Activated CD8-positive, alpha-beta memory T cell treated with anti-CD3 and anti-CD28 coated beads, Interleukin-2, amount 50 U/mL, for 1 hour (primary cell): ENCODE results near the gene LRIG2.
"Not testable (repeated sequence)": the region's sequence is repeated elsewhere in the genome, so short reads cannot be mapped to it uniquely, and the experiment has no call there.

Source experiments
- DNase-seq: peaks from one replicate; pipeline ENCODE4 v3.0.0-alpha.2; 2020; ENCODE audit errors: extremely low read depth

Gene LRIG2

DNA sequence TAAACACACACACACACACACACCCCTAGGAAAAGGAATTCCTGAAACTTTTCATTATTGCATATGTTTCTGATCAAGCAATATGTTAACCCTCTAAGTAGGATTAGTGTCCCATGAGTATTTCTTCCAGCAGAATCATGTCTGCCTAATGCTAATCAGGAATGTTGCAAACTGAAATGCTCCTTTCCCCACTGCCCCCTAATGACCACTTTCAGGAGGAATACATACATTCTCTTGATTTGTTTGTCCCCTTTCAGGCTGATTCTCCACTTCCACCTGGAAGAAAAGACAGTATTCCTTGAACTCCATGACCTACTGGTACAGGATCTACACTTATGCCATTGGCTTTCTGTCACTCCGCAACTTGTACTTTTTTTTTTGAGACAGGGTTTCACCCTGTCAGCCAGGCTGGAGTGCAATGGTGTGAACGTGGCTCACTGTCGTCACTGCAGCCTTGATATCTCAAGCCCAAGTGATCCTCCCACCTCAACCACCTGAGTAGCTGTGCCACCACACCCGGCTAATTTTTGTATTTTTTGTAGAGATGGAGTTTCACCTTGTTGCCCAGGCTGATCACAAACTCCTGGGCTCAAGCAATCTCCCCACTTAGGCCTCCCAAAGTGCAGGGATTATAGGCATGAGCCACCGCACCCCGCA is 56.7 kb downstream of the LRIG2 start:
- no peak for DNase-seq

DNA sequence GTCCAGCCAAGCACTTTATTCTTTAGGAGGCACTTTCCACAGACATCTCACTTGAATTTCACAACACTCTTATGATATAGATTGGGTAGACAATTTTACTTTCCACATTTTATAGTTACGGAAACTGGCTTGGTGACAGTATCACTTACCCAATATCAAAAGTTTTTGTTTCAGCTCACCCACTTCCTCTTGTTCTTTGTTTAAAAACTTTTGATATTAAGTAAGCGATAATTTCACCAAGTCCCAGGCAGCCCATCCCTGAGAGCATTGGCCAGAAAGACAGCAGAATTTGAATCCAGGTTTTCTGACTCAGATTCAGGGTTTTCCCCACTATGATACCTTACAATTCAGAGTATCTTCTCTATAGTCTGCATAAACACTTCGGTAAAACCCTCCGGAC is 60.0 kb downstream of the LRIG2 start:
- DNase-seq = no peak

DNA sequence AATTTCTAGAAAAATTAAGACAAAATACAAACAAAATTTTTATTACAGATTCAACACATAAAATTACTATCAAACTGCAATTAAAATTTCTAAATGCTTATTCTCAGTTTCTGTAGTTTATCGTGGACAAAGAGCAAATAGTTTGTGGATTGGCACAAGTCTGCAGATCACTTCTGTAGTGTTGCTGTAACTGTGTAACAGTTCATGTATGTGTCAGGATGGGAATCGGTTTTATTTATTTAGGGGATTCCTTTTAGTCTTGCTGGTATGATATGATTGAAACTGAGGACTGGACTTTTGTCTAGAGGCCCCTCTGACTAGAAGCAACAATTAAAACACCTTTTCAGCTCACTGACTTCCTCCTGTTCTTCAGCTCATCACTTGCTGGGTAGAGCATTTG is 60.8 kb downstream of the LRIG2 start:
- no peak for DNase-seq

DNA sequence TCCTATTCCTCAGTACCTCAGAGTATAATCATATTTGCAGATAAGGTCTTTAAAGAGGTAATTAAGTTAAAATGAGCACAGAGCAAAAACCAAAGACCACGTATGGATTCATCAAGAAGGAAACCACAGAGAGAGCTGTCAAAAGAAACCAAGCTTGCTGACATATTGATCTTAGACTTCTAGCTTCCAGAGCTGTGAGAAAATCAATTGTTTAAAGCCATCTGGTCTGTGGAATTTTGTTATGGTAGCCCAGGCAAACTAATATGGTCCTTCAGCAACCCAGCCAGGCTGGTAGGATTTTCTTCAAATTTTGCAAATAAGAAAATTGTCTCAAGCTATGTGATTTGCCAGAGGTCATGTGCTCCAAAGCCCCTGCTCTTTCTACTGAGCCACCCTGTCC is 62.5 kb downstream of the LRIG2 start:
- no peak for DNase-seq

DNA sequence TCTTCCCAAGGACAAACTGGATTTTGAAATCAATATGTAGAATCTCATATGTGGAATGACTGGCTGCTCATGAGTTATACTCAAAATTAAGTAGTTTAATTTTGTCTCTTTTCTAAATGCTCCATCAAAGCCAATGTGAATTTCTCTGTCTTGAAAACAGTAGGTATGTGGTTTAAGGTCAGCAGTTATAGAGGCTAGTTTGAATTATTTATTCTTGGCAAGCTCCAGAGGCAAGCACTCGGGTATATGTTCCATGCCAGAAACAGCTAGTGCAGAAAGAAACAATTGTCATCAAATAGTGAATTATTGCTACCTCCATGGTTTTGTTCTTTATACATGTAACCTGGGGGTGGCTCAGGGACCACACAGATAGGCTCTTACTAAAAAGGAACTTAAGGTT is 63.5 kb downstream of the LRIG2 start:
- DNase-seq = no peak

DNA sequence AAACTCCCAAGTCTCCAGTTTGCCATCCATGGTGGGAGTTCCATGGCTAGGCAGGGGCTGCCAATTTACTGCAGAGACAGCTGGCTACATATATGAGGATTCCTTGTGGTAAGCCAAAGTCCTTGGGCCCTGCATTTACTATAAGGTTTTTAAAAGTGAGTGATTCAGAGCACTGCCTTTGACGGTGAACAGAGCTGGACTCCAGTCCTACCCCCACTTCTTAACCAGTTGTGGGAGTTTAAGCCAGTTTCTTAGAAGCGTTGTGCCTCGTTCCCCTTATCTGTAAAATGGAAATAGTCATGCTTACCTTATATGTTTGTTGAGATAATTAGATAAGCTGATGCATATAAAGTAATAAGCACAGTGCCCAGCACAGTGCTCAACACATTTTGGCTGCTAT is 64.6 kb downstream of the LRIG2 start:
- DNase-seq = no peak

DNA sequence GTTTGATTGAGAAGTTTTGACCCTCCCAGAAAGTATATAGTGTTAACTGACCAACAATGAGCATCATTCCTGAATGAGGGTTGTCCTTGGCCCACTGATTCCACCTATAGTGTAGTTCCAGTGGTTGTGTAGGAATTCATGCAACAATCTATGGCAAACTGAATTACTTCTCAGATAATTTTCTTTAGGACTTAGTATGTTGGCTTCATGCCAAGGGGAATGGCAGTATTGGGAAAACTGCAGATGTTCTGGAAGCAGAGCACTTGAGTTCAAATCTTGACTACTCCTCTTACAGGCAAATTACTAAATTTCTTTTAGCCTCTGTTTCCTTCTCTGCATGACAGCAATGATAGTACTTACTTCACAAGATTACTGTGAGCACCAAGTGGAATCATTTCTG is 65.8 kb downstream of the LRIG2 start:
- DNase-seq = no peak

DNA sequence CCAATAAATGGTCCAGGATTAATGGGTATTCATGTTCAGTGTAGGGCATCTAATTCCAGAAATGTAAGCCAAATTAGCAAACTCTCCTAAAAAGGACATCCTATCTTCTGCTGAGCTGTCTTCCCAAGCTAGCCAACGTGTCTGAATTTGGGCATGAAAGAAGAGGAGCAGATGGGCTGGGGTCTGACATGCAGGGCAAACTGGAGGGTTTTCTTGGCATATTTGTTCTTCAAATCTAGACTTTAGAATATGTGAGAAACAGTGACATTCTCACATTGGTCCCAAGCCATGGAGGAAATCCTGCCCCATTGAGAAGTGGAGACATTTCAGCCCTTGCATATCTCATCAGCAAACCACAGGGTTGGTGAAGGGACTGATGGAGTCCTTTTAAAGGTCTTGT is 67.2 kb downstream of the LRIG2 start:
- DNase-seq = no peak

DNA sequence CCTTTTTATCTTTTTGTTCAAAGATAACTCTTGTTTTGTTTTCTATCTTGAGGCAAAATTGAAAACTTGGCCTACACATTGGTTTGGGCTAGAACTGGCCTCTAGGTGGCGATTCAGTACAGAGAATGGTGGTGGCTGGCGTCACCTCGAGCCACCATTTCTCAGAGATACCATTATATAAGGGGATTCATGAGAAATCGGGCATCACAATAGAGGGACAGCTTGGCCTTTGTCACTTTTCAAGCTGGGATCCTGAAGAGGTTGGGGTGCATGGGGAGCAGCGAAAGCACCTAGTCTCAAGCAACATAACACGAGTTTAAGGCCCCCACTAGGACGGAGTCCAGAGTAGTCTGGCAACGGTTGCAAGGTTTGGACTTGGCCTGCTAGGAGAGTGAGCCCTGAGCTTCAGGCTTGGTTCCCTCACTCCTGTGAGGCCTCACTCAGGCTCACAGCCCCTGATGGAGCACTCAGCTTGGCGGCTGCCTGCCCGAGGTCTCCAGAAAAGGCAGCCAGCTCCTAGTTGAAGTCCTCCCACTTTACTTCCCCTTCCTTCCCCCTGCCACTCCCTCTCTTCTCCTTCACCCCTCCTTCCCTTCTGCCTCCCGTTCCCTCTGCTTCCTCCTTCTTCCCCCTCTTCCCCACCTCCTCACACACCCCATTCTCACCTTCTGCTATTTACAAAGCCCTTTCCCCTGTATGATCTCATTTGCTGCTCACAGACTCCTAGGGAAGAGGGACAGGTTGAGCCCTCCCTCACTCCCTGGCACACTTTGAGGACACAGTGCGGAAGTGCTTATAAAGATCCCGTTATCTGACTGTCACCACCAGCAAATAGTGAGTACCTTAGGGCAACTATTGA is 67.8 kb downstream of the LRIG2 start:
- DNase-seq = no peak

DNA sequence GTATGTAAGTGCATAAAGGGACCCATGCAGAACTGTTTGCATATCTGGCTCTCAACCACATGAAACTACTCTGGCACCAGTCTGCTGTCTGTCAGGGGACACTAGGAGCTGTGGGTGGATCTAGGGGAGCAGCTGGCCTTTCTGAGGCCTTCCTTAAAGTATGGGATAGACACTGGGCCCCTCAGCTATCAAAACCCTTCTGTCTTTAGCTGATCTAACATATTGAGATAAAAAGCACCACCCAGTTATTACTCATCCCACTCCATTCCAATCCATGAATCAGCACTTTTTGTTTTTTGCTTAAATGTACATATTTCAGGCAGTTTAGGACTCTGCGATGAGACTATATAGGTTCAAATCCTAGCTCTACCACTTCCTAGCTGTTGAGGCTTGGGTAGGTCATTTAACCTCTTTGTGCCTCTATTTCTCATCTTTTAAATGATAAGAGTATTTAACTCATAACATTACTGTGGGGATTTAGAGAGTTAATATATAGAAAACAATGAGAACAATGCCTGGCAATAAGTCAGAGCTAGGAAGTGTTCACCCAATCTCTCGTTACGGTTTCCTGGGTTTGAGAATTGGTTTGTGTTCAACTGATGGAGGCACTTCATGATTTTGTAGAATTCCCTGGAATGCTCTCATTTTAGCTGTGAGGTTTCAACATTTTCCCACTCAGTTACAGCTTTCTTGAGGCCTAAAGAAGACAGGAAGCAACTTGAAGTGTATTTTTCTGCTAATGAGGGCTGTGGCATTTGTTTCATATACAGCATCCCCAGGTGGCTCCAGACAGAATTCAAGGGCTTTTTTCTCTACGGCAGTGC is 68.9 kb downstream of the LRIG2 start:
- no peak for DNase-seq

DNA sequence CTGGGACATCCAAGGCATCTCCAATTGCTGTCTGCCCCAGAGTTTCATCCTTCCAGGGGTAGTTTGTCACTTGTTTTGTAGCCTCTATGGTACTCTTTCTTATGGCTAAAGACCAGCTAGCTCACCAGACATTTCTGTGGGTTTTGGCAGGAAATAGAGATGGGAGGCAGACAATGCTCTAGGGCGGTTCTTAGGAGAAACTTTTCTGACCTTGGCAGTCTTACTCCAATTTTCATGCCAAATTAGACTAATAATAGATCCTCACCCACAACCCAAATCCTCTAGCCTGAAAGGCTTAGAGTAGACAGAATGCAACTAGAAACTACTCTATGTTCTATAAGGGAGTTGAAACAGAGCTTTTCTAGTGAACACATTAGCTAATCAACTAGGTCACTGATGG is 69.8 kb downstream of the LRIG2 start:
- DNase-seq = no peak

DNA sequence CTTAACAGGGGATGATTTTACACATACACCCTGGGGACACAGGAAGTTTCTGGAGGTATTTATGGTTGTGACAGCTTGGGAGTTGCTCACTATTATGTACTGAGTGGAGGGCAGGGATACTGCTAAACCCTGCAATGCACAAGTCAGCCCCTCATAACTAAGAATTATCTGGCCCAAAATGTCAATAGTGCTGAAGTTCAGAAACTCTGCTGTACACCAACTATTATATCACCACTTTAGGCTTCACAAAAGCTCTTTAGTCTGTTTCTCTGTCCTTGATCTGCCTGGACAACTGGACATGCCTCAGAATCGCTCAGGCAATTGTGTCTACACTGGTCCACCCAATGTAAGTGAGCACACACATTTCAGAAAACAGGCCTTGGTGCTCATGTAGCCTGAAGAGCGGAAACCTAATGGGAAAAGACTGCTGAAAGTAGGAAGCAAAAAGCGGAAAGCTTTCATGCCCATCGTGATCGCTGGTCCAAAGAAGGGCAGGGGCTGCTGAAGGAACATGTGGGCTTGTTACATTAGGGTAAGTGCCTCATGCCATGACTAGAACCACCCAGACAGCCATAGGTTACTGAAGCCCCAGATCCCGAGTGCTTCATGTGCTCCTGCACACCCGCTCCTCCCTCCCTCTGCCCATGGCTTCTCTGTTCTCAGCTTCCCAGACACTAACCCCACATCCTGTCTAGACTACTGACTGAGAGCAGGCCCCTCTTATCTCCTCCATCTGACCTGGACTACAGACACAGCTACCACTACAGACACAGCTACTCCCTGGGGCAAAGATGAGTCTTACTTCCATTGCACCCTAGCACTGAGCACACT is 73.5 kb downstream of the LRIG2 start:
- DNase-seq = no peak

DNA sequence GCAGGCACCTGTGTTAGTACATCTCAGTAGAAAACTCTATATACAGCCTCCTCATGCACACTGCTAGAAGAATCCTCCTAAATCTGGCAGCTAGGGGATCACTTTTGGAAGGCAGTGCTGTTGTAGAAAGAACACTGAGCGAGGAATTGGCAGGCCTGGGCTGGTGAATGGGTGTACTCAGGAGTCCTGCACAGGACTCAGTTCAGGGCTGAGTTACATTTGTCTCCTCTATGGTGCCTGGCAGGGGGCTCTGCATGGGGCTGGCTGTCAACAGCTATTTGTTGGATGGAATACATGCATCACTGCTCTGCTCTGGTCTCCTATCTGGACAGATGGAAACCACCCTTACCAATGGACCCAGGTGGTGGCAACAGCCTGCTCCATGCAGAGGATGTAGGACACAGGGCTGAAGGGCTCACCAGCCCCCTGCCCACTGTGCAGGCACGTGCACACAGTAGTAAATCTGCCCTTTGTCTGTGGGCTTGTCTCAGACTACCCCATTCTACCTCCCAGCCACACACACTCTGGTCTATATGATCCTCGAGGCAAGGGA is 74.2 kb downstream of the LRIG2 start:
- DNase-seq = no peak

DNA sequence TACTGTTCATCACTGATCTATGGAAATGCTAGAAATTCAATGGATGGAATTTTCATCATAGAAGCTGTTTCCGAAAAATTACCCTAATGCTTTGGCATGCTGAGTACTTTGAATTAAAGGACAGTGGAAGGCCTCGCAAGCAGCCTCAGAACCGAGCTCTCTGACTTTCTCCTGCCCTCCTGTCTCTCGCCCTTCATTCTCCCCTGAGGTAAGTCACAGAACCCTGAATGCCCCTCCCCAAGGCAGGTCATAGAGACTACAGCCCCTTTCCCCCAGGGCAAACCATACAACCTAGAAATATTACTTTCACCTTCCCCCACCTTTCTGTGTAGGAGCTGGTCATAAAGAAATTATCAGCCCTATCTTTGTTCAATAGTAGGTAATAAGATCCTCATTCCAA is 74.8 kb downstream of the LRIG2 start:
- no peak for DNase-seq

DNA sequence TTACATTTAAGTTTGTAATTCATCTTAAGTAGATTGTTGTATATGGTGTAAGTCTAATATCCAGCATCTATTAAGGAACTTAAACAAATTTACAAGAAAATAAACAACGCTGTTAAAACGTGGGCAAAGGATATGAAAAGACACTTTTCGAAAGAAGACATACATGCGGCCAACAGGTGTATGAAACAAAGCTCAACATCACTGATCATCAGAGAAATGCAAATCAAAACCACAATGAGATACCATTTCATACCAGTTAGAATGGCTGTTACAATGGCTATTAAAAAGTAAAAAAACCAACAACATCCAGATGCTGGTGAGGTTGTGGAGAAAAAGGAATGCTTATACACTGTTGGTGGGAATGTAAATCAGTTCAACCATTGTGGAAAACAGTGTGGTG is 77.5 kb downstream of the LRIG2 start:
- DNase-seq = not testable (repeated sequence)

DNA sequence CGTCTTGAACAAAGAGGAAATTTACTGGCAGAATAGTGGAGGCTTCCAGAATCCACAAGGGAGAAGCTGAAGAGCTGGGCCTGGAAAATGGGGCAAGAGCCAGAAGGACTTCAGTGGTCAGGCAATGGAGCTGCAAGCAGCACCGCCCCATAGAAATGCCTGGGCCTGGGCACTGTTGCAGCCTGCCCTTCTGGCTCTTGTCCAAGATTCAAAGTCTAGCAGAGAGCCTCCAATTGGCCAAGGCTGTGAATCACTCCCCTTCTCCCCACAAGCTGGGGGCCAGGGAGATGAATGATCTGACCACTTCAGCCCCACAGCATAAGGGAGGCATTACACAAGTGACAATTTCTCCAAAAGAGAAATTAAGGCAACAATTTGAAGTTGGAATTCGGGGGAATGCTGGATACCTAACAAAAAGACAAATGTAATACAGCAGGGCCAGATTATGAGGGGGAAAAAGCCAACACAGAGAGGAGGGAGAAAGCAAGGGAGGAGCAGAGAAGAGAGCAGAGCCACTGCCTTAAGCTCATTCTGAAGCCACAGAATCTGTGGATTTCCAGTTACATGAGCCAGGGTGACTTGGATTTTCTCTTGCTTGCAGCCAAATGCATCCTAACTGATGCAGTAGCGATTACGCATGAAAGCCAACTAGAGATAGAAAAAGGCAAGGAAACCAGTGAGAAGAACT is 80.3 kb downstream of the LRIG2 start:
- DNase-seq = no peak

DNA sequence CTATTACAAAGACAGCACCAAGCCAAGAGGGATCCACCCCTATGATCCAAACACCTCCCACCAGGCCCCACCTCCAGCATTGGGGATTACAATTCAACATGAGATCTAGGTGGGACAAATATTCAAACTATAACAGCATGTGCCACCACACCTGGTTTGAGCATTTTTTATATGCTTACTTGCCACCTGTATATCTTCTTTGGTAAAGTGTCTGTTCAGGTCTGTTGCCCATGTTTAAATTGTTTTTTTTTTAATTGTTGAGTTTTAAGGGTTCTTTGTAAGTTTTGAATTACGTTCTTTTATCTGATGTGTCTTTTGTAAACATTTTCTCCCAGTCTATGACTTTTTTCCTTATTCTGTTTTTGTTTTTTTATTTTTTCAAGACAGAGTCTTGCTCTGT is 83.4 kb downstream of the LRIG2 start:
- no peak for DNase-seq

DNA sequence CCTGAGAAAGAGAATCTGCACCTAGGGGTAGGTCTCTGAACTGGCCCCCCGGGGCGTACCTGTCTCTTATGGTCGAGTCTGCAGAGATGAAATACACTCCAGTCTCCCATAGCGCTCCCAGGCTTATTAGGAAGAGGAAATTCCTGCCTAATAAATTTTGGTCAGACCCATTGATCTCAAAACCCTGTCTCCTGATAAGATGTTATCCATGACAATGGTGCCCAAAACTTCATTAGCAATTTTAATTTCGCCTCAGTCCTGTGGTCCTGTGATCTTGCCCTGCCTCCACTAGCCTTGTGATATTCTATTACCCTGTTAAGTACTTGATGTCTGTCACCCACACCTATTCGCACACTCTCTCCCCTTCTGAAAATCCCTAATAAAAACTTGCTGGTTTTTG is 85.7 kb downstream of the LRIG2 start:
- not testable (repeated sequence) for DNase-seq

DNA sequence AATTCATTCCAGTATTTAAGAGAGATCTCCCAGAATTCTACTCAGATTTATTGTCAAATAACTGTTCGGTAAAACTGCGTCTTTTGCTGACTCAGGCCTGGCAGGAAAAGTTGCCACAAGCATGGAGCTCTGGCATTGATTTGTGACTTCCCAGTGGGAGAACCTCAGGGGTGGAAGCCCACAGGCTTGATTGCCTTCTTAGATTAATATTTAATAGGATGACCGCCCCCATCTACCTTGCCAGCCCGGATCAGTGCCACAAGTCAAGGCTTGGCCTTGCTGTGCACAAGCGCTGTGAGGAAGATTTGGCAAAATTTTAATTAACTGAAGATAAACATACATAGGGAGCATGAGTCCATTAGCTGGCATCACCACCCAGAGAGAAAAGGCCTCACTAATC is 93.5 kb downstream of the LRIG2 start:
- no peak for DNase-seq

DNA sequence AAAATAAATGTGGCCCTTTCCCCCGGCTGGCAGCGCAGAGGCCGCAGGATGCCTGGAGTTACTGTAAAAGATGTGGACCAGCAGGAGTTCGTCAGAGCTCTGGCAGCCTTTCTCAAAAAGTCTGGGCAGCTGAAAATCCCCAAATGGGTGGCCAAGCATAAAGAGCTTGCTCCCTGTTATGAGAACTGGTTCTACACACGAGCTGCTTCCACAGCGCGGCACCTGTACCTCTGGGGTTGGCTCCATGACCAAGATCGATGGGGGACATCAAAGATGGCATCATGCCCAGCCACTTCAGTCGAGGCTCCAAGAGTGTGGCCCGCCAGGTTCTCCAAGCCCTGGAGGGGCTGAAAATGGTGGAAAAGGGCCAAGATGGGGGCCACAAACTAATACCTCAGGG is 95.9 kb downstream of the LRIG2 start:
- no peak for DNase-seq

DNA sequence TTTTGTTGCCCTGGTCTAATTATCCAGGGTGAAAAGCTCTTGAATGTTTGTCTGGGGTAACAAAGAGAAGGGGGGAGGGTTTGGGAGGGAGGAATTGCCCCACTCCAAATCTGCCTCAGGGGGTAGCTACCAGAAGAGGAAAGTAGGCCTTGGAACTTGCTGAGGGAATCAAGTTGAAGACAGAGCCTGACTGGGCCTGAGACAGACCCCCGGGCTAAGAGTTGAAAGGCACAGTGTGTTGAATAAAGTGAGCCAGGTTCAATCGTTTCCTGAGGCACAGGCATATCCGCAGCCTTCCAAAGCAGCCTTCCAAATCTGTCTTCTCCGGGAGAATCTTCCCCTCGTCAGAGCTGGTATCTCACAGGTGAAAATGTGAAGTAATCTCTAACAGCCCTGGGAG is 96.6 kb downstream of the LRIG2 start:
- no peak for DNase-seq
